Measurements from ENCODE around the gene HIRA. TPM values are rescaled to one million over a fixed set of nuclear protein-coding genes. Genes with fewer than 3 reads are reported as not detected.

Gene HIRA
- total RNA-seq, 4 donors from 2014 or later, result 63.8 to 139 (median 107) TPM

GRCh38 chr22:19410941-19411689 is 20.4 kb downstream of the HIRA start:
- Histone ChIP-seq H3K36me3 (peaks cover 20 to 28% of the 10 kb centered on the region in 2 donors), H3K4me3 (replicated peaks in 1 of 3) (no peak overlapping the region), H3K27ac (peak overlapping the region; percentile 84 to 97 (median 89)), H3K9me3 (no peaks in the 10 kb centered on the region), H3K4me1 (peaks cover 75 to 91% of the 10 kb centered on the region in 2 donors), H3K27me3 (no peaks in the 10 kb centered on the region)
- intact Hi-C loops (cut with DNase I), result no loop called here
- 54 to 55% methylated on average over 6 of the region's 6 CpGs for WGBS, 2 donors
- DNase-seq, result peak; percentile 99
- TF ChIP-seq CTCF (IDR thresholded peaks at IDR 0.05) (no peak), POLR2A (IDR thresholded peaks at IDR 0.05) (no peak)

- peak overlapping the region; percentile 77 to 97 (median 90) for H3K27ac ChIP-seq
- H3K9me3 ChIP-seq, result no peaks in the 10 kb centered on the region
- H3K36me3 ChIP-seq, result peaks cover 20 to 28% of the 10 kb centered on the region in 2 donors
- no peak overlapping the region for H3K4me3 ChIP-seq (replicated peaks in 1 of 3)
- 71 to 79% methylated on average over 13 to 16 of the region's 16 CpGs for WGBS, 2 donors
- TF ChIP-seq CTCF (IDR thresholded peaks at IDR 0.05), result no peak
- no peak for TF ChIP-seq POLR2A (IDR thresholded peaks at IDR 0.05)
- intact Hi-C loops (cut with DNase I), result no loop called here
- DNase-seq, result no peak
- H3K27me3 ChIP-seq, result no peaks in the 10 kb centered on the region
- H3K4me1 ChIP-seq, result peaks cover 69 to 76% of the 10 kb centered on the region in 2 donors
These were observed 23.6 kb downstream of the HIRA start for GRCh38 chr22:19407649-19408606.

GRCh38 chr22:19406846-19407245 is 24.7 kb downstream of the HIRA start:
- 63 to 74% methylated on average over 4 of the region's 4 CpGs for WGBS, 2 donors
- Histone ChIP-seq H3K4me1 (peaks cover 60 to 67% of the 10 kb centered on the region in 2 donors), H3K27me3 (no peaks in the 10 kb centered on the region), H3K9me3 (no peaks in the 10 kb centered on the region), H3K36me3 (peaks cover 20 to 30% of the 10 kb centered on the region in 2 donors), H3K27ac (peak overlapping the region; percentile 77 to 97 (median 90)), H3K4me3 (replicated peaks in 1 of 3) (no peak overlapping the region)
- no peak for TF ChIP-seq POLR2A (IDR thresholded peaks at IDR 0.05)
- TF ChIP-seq CTCF (IDR thresholded peaks at IDR 0.05), result no peak
- intact Hi-C loops (cut with DNase I), result no loop called here
- peak; percentile 80 for DNase-seq

GRCh38 chr22:19406281-19406811 is 25.2 kb downstream of the HIRA start:
- Histone ChIP-seq H3K4me3 (replicated peaks in 1 of 3) (no peak overlapping the region), H3K36me3 (peaks cover 20 to 35% of the 10 kb centered on the region in 2 donors), H3K27ac (peak overlapping the region; percentile 77 to 97 (median 90)), H3K27me3 (no peaks in the 10 kb centered on the region), H3K9me3 (no peaks in the 10 kb centered on the region), H3K4me1 (peaks cover 55 to 63% of the 10 kb centered on the region in 2 donors)
- DNase-seq, result no peak
- WGBS, 2 donors, result 79 to 91% methylated on average over 3 of the region's 3 CpGs
- TF ChIP-seq CTCF (IDR thresholded peaks at IDR 0.05) (no peak), POLR2A (IDR thresholded peaks at IDR 0.05) (no peak)
- intact Hi-C loops (cut with DNase I), result no loop called here

Data from thyroid gland (tissue), 4 donors.